Suppressor macrophage treated with lipopolysaccharide for 1 hour (primary cell): ENCODE results near the gene ALX3.
A peak's percentile ranks its signal among the peaks of the same experiment; 100 is the strongest.

ENCODE experiments used
- DNase-seq, 3 donors: peaks; one replicate each; pipeline ENCODE4 v3.0.0-alpha.2; 2020 to 2022

The ALX3 gene

DNA sequence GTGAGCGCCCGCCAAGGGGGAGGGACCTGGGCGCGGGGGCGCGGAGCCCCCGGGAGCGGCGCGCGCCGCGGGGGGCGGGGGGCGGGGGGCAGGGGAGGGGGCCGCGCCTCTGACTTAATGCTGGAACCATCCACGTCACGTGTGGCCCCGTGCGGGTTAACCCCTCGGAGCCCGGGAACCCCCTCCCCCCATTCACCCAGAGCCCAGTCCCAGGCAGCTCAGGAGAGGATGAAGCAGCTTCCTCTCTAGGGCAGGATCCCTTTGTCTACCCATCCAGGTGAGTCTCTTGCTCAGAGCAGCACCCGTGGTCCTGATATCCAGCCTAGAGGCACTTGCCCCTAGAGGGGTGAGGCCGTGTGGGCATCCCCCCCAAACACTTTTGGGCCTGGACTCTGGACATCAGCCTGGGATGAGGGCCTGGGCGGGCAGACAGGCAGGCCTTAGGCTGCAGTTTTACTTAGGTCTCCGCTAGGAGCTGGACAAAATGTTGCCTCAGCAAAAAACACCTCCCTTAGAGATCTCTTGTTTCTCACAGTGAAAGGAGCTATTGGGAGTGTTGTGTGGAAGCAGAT lies at the start of gene ALX3:
ALX3 (minus strand) TSS at position 2 of the 572 bp plus-strand sequence. CDS start 60 bp downstream, outside the sequence.
- DNase-seq: no peak

DNA sequence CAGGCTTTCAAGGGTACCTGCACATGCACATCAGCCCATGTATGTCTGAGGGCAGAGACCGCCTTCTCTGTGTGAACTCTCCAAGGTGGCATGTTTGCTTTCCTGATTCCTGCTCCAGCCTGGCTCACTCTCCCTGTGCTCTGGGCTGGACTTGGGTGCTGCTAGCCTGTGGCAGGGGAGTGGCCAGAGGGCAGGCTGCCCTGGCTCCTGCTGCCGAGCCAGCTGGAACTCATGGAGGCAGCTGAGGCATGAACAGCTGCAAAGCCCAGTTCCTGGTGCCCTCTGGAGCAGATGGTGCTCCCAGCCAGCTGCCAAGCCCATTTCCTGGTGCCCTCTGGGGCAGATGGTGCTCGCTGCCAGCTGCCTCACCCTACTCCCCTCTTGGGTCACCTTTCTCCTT lies 49.4 kb upstream of the ALX3 start:
- DNase-seq: no peak

DNA sequence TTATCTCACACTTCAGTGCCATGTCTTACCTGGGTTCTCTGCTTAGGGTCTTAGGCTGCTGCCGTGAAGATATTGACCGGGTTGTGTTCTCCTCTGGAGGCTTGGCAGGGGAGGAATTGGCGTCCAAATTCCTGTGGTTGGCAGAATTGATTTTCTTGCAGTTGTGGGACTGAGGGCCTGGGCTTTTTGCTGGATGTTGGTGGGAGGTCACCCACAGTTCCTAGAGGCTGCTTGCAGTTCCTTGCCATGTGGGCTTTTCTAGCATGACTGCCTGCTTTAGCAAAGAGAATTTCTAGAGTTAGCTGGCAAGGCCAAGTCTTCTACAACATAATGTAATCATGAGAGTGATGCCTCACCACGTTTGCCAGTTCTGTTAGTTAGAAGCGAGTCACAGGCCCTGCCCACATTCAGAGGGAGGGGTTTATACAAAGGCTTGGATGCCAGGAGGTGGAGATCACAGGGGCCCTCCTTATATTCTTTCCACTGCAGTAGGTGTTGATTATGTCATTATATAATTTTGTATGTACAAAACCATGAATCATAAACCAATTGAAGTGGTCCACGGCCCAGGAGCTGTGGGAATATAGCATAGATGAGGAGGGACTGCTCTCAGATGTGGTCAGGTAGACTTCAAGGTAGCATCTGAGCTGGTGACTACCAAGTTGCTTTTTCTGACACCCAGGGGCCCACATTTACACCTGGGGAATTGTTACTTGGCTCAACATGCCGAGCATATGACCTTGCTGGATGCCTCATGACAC lies 48.3 kb upstream of the ALX3 start:
- DNase-seq: peak; percentile 27 to 47 (median 31)

DNA sequence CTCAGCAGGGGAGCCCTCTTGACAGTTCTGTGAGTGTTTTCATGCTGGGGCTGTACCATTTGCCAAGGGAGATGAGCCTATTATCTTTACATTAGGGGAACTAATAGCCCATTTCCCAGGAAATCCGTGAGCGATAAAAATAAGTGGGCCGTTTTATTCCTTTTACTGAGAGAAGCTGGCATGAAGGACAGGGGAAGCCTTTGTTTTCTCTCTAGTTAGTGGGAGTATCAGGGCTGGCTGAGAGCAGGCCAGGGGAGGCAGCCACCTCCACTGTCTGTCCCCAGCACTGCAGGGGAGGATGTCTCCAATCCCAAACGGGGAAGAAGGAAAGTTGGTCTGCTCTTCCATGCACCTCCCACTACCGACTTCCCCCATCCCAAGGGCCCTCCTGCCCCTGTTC lies 44.3 kb upstream of the ALX3 start:
- DNase-seq: no peak

DNA sequence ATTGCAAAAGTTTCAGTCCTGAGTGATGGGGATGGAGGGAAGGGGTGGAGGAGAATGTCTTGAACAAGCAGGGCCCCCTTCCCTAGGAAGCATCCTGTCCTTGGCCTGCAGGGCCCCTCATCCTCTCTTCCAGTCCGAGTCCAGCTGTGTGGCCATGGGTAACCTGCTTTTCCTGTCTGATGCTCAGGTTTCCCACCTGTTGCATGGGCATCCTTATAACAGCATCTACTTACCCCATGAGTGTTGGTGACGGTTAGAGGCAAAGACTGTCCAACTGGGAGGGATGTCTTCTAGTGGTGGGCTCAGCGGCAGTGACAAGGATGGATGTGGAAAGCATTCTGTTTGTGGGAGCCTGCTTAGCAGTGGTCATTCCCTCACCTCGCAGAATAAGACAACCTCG lies 43.7 kb upstream of the ALX3 start:
- no peak for DNase-seq

DNA sequence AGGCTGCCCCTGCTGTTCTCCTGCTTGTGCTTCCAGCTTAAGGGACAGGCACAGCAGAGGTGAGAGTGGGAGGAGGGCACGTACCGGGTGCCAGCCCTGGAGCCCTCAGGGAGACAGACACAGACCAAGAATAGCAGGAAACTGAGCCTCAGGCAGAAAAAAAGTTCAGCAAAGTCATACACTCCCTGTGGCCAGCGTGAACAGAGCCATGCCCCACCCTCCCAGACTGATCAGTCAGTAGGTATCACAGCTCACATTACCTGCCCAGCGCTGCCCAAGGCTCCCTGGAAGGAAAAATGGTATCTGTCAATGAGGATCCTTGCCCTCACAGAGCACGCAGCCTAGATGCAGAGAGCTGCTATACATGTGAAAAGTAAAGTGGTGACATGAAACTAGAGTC lies 43.1 kb upstream of the ALX3 start:
- no peak for DNase-seq

DNA sequence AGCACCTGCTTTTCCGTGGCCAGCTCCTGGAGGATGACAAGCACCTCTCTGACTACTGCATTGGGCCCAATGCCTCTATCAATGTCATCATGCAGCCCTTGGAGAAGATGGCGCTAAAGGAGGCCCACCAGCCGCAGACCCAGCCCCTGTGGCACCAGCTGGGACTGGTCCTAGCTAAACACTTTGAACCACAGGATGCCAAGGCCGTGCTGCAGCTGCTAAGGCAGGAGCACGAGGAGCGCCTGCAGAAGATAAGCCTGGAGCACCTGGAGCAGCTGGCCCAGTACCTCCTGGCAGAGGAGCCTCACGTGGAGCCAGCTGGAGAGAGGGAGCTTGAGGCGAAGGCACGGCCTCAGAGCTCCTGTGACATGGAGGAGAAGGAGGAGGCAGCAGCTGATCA lies 42.2 kb upstream of the ALX3 start:
- no peak for DNase-seq

DNA sequence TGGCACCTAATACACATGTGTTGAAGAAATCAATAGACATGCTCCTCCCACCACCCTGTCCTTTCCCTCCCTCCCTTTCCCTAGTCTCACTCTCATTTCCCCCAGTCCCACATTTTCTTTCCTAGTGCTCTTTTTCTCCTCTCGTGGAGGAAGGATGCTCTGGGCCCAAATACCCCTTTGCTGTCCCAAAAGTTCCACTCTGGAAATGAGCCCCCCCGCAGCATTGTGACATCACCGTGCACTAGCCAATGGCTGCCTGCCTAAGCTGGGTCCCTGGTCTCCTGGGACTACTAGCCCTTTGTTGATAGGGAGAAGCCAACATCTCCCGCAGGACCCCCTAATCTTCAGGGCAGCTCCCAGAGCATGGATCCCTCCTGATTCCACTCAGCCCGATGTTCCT lies 41.7 kb upstream of the ALX3 start, which contains the start of gene UBL4B:
UBL4B (plus strand) TSS at position 301 of the 400 bp plus-strand sequence; CDS start at position 393, 92 bp downstream.
- no peak for DNase-seq

DNA sequence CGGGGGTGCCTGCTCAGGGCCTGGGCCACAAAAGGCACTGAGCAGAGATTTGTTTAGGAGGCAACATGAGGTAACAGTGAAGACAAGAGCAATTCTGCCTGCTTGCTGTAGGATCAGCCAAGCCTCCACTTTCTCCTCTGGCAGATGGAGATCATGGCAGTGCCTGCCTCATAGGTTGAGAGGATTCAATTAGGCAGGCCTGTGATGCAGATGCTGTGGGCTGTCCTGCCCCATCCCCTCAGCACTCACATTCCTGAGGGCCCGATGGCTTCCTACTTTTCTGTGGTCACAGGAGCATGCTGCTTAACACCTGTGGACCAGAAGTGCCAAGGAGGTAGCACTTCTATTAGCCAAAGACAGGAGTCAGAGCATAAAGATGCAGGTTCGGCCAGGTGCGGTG lies 40.6 kb upstream of the ALX3 start:
- DNase-seq: no peak

DNA sequence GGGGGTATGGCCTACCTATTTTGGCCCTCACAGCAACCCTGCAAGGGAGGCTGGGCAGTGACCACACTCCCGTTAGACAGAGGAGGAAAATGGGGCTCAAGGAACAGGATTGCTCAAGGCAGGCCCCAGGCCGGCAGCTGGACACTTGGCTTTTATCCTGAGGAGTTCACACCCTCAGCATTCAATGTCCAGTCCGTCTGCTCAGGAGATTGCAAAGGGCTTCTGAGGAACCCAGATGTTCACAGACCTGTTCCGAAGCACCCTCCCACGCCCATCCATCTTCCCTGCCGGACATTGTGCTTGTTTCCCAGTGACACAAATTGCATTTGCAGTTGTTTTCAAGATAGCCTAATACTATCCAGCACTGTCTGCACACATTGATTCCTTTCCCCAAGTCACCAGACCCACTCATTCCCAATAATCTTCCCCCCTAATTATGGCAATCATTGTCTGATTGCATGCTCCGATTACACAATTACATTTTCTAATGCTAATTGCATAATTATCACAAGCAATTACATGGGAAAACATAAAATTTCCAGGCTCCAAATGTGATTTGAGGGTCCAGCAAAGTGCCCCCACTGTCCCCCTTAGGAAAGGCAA lies 37.5 kb upstream of the ALX3 start:
- DNase-seq: no peak

DNA sequence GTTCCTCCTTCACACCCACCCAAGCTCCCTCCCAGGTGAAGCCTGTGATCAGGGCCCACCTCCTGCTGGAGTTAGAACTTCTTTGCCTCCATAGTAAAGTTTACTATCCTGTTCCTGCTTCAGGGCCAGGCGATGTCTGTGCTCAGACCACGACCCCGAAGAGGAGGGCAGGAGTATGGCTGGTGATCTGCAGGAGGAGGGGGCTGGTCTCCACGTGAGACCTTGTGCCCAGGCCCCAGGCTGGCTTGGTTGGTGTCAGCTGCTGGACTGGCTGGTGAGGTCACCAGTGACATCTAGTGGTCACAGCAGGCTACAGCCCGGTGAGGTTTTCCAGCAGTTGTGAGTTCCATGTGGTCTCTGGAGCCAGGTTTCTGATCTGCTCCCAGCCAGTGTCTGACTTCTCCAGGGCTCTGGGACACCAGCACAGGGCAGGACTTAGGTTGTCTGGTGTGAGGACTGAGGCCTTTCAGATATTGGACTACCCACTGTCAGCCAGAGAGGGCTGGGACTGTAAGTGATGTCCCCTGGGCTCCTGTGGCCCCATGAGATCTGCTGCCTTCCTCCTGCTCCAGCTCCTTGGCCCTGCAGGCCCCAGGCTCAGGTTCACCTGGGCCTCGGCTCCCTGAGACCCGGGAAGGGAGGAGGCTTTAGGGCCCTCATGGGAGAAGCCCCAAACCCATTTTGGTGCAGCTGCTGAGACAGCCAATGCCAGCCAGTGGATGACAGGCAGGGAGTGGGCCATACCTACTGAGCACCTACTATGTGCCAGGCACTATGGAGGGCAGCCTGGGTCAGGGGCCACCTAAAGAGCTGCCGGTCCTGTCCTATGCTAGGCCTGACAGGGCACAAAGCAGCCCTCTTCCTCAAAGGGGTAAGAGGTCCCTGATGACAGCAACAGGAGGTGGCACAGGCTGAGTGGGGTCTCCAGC lies 35.8 kb upstream of the ALX3 start:
- DNase-seq: peak; percentile 74 to 80 (median 78)

DNA sequence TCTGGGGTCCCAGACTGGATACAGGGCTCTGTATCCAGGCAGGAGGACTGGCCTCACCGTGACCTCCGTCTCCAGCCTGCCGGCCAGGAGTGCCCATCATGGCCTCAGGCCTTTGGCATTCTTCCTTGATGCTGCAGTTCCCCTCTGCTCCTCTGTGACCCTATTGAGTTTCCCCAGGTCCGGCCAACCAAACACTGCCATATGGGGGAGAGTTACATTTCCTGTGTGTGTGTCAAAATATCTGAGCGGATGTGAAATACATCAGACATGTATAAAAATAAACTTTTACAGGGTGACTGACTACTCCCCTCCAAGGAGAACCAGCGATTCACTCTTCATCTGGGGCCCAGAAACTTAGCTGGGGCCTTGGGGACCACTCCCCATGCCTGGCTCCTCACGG lies 31.6 kb upstream of the ALX3 start:
- DNase-seq: peak; percentile 21 to 32 (median 25)

DNA sequence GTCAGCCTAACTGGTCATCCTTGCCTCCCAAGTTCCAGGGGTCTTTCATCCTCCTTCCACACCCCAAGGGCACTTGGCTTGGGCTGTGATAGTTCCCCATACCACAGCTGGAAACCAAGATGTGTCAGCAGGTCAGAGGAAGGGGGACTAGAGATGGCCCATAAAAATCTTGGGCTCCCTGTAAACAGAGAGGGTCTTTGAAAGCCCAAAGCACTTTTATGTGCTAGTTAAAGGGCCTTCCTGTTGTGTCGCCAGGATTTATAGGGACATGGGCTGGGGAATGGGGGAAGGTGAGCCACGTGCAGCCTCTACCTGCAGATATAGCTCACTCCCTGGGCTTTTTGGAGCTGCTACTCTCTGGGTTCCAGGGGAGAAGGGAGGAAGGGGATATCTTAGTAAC lies 29.9 kb upstream of the ALX3 start:
- no peak for DNase-seq

DNA sequence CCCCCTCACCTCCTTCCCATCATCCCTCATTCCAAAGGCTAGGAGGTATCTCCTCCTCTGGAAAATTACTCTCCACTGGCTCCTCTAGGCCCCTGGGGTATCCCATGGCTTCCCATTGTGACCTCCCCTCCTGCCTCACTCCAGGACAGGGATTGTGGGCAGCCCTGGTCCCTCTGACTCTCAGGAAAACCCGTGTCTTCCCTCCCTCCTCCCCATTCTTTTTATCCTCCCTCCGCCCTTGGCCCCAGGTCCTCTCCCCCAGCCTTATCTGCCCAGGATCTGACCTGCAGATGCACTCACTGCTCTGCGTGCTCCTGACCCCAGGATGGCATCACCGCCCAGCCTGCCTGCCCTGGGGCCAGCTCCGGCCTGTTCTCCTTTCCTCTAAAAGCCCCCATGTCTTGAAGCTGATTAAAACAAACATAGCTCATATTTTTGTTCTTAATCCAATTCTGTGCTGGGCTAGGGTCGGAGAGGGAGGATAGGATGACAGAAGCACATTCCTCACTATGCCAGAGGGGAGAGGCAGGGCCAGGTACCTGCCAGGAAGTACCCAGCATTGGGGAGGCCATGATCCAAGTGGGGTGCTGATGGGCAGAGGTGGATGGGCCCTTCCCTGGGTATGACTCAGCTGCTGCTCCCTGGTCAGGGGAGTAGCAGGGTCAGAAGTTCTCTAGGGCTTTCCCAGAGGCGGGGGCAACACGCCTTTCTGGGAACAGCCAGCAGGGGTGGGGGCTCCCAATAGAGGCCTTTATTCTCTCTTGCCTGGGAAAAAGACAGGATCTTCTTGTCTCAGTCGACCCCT lies 28.0 kb upstream of the ALX3 start:
- no peak for DNase-seq

DNA sequence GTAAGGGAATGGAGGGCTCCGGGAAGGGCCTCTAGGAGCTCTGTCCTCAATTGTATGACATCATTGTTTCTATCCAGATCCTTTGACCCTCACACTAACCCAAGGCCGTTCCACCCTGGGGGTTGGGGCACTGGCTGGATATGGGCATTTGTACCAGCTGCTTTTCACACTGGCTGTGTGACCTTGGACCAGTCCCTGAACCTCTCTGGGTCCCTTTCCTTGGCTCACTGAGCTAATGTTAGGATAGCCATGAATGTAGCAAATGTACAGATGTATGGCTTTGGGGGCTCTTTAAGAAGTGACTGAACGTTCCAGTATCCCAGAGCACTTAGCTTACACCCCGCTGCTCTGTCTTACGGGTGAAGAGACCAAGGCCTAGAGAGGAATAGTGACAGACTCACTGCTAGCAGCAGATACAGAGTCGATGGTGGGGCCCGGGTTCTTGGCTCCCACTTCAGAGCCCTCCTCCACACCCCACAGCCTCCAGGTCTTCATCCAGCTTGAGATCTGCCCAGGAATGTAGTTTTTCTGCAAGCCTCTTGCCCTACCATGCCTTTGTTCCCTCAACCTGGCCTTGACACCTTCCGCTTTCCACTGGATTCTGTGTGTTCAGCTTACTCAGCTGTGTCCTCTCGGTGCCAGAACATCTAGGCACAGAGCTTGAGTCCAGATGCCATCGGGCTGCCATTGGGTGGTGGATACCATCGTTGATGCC lies 27.2 kb upstream of the ALX3 start:
- no peak for DNase-seq

DNA sequence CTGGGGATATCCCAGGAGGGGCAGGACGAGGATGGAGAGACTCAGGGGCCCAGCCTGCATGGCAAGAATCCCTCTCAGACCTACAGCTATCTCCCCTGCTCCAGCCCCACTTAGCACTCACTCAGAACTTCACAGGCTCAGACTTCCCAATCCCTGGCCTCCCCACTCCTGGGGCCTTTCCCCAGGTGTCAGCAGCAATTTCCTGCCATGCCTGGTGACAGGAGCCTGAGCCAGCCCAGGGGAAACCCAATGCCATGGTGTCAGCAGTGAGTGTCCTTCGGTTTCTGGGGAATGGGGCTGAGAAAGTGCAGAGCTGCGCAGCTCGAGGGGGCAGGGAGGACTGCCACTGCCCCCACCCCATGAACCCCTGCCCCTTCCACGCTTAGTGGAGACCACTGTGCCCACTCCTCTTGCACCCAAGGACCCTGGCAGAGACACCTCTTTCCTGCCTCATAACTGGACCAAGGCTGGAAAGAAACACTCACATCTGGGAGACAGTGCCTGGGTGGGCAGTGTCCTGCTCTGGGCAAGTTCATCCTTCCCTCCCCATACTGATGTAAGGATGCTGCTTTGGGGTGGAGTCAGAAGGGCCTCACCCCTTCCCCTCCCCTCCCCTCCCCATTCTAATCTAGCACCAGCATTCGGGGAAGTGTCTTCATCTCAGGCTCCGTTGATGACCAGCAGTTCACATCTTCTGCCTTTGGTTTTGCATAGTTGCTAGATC lies 24.6 kb upstream of the ALX3 start:
- no peak for DNase-seq

DNA sequence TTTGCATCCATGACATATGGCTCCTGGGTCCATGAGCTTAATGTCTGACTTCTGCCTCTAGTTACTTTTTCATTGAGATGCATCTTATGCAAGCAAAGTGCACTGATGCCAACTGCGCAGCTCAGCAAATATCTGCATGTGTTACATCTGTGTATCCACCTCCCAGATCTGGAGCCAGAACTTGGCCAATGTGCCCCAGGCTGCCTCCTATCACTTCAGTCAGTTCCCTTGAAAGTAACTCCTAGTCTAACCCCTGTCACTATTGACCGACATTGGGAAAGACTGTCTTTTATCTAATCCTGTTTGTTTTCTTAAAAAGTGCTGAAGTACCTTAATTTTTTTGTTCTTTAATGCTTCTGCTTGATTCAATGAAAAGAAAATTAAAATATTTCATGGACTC lies 22.5 kb upstream of the ALX3 start:
- DNase-seq: no peak

DNA sequence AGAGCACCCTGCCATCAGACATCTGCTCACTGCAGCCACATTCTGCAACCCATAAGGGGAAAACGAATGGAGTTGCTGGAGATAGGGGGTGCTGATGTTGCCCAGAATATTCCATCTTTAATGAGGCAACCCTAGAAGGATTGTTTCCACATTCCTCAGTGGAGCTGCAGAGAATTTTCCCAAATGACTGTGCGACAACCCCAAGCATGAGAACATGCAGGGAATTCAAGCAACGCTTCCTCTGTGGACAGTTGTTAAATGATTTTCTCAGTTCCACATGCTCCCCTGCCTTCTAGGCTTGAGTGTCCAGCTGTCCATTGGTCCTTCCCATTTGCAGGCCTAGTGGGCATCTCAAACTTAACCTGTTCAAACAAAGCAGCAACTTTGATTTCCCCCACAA lies 21.3 kb upstream of the ALX3 start:
- no peak for DNase-seq

DNA sequence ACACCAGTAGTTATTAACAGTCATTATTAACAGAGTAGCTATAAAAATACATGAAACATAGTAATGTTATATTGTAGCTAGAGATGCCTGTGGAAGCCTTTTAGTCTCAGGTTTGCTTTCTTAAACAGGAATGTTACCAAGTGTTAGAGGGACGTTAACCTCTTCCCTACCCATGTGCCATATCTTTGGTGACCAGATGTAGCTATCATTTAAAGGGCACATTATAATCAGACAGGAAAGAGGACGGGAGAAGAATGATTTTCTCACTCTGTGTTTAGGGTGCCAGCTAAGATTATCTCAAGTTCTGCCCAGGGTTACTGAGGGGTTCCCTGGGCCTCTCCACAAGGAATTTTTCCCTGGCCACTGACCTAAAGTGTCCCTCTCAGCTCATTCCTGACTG lies 20.9 kb upstream of the ALX3 start:
- DNase-seq: no peak

DNA sequence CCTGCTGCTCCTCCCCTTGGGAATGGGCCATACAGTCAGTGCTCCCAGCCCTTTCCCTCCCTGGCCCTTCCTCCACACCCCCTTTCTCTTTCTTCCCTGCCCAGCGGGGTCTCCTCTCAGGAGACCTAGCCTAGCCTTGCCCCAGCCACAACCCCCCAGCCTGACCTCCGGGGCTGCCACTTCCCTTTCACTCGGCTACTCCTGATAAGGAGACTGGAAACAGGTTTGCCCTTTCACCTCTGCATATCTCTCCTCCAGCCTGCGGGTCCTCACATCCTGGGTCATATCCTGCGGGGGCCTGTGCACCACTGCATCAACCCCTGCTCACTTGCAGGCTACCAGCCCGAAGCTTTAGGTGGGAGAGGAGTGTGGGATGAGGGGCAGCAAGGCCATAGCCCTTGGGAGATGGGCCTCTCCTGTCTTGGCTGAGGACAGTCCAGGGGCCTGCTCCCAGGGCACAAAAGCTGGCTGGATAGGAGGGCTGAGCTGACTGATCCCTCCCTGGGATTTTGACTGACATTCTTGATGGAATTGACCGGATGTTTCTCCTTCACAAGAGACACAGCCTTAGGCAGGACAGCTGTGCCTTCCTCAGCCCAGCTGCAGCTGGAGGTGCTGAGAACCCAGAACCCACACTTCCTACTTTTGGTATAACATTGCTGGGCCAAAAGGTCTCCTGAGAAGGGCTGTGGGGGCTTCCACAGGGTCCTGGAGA lies 19.2 kb upstream of the ALX3 start:
- no peak for DNase-seq
